GM18873 (cell line): ENCODE measurements around the gene TBC1D22A.

Experiments
- ATAC-seq: cut with Tn5 transposase; IDR thresholded peaks from one replicate; pipeline ENCODE4 v1.9.1; 2021; ENCODE audit warnings: mild to moderate bottlenecking, moderate library complexity, moderate number of reproducible peaks; ENCODE audit not compliant: unreplicated experiment, low FRiP score

The TBC1D22A gene

DNA sequence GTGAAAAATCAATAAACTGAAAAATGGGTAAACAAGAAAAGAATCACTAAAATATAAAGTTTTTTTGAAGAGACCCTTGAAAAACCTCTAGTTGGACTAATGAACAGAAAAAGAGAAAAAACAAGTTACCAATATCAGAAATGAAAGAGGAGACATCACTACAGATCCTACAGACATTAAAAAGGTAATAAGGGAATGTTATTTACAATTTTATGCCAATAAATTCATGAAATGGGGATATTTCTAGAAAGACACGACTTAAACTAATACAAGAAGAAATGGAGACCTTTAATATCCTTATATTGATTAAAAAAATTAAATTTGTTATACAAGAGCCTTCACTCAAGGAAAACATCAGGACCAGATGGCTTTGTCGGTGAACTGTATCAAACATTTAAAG lies 109.4 kb downstream of the TBC1D22A start:
- ATAC-seq = no peak

DNA sequence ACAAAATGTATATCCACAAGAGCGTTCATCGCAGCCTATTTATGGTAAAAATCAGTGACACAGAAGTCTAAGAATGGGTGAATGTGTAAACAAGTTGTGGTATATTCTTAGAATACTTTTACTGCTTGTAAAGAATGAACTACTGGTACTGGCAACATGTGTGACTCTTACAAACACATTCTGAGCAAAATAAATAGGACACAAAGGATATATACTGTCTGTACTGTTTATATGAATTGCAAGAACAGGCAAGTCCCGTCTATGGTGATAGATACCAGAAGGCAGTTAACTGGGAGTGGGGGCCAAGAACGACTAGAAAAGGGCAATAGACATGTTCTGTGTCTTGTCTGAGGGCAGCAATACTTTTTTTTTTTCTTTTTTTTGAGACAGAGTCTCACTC lies 112.6 kb downstream of the TBC1D22A start:
- ATAC-seq = no peak

DNA sequence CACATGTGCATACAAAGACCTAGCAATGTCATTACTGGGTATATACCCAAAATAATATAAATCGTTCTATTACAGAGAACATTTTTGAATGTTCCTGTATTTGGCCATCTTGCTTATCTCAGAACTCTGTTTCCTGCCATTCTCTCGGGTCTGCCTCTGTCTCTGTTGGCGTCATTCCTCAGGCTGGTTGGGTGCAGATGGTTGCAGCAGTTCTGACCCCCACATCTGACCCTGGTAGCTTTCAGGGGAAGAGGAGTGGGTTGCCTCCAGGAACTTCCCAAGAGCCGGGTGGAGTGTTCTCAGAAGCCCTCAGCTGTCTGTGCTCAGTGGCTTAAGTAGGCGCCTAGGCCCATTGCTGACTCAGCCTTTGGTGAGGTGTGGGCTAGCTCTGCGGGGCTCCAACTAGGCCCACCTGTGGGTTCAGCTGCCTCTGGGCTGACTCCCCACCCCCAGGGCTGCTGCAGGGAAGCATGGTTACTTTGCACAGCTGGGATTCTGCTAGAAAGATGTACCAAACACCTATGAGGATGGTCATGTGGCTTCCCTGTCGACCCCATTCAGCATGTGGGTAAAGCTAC lies 114.0 kb downstream of the TBC1D22A start:
- no peak for ATAC-seq

DNA sequence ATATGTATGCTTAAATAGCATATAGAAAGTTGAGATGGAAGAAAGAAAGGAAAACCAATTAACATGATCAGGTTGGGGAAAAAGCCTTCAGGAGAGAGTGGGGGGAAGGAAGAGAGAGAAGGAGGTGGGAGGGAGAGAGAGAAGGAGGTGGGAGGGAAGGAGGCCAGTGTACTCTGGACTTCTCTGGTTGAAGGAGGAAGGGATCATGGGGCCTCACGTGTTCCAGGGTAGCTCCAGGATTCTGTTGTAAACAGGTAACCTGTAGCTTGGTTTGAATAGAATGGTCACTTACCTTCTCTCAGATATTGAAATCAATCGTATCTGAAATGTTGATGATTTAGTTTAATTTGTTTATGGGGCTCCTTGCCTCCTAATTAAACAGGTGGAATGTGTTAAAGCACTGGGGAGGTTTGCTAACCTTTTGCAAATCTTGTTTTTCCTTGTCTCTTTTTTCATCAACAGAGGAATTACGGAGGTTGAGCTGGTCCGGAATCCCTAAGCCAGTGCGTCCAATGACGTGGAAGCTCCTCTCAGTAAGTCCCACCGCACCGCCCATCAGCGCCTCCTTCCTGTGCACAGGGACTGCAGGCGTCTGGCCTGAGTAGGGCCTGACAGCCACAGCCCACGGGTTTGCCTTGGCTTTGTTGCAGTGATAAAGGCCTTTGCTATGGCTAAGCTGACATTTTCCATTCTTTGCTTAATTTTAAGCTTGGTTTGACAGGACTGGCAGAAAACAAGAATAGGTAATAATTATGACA lies 115.9 kb downstream of the TBC1D22A start:
- no peak for ATAC-seq

DNA sequence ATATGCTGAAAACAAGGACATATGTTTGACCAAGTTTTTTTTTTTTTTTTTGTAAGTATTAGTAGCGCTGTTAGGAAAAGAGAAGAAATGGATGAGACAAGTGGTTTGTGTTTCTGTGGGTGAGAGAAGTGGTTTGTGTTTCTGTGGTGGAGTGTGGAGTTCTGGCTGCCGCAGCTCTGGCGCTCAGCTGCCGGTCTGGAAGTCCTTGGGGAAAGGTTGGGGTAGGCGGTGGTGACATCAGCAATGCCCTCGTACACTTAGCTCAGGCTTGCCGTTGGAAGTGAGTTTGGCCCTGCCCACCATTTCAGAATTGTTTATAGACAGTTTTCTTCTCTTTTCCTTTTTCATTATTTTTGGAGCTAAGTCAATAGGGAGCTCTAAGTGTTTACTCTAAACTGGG lies 116.6 kb downstream of the TBC1D22A start:
- no peak for ATAC-seq

DNA sequence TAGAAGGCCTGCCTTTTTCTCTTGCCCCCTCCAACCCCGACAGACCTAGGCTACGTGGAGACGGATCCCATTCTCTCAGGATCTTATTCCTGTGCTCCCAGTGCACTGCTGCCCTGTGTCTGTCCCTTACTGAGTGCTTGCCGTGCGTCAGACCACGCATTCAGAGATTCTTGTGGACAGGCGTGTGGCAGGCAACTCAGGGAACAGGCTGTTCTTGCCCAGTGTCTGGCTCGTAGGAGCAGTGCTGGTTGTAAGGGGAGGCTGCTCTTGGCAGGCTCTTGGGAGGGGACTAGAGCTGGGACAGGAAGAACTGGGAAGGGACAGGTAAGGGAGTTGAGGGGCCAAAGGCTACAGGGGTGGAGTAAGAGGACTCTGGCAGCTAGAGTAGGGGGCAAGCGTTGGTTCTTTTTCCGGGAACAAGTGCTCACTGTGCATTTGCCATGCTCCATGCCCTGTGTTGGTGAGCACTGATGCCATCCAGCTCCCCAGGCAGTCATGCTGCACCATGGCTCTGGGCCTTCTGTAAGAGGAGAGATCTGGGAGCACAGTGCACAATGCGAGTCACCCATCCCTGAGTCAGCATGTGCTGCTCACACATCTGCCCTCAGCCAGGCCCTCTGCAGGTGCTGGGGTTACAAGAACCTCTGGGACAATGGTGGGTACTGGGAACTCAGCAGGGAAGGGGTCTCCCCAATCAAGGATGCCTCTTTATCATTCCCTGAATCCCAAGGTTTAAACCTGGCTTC lies 119.1 kb downstream of the TBC1D22A start:
- no peak for ATAC-seq

DNA sequence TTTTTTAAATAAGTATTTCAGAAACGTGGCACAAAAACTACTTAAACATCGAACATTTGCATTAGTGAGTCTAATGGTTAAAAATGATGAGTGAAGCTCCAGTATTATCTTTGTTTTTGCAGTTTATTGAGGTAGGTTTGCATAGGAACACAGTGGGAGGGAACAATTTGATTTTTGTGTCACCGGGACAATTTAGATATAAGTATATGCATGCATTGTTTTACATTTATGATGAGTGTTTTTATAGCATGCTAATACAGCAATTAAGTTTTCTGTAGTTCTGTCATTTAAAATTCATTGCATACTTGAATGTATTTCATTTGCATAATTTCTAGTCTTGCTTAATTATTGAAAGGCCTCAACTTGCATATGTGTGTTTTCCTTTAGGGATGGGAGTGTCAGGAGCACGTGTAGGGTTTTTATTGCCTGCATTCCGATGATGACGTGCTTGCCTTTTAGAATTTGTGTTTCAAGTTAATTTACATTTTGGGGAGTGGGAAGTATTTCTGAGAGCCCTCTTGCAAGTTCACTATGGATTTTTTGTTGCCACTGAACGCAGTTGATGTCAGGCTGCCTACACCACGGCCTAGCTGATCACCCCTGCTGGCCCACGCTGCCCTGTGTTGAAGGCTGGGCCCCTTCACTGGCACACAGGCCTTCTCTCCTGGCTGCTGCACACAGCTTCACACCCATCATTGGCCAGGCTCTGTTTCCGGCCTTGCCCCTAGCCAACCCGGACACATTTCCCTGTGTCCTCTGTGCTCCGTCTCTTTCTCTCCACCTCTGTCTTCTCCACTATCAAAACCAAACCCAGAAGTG lies 120.9 kb downstream of the TBC1D22A start:
- no peak for ATAC-seq

DNA sequence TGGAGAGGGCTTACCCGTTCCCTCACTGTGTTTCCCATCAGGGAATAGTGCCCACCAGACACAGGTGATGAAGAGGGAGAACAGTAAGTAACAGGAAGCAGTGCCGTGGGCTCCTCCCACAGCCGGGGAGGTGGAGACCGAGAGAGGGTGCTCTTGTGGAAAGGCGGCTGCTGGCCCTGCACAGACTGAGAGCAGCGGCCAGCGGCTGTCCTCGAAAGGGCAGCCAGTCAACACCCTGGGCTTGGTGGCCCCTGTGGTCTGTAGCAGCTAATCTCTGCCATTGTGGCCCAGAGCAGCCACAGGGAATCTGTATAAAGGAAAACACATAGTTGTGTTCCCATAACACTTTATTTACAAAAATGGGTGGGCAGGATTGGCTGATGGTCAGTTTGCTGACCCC lies 121.9 kb downstream of the TBC1D22A start:
- ATAC-seq = no peak

DNA sequence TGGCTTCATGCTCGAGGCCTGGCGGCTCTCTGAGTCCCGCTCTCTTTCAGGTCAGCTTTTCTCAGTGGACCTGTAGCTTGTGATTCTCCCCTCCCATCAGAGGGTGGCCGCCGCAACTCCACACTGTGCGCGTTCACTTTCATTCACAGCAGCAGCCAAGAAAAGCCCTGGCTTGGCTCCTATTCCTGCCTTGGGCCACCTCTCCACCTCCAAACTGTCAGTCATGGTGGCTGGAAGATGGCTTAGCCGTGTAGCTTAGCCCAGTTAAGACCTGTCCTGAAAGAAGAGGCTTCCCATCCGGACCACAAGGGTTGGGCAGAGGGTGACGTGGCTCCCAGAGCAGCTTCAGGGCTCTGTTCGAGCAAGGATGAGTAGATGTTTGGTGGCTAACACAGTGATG lies 125.5 kb downstream of the TBC1D22A start:
- no peak for ATAC-seq

DNA sequence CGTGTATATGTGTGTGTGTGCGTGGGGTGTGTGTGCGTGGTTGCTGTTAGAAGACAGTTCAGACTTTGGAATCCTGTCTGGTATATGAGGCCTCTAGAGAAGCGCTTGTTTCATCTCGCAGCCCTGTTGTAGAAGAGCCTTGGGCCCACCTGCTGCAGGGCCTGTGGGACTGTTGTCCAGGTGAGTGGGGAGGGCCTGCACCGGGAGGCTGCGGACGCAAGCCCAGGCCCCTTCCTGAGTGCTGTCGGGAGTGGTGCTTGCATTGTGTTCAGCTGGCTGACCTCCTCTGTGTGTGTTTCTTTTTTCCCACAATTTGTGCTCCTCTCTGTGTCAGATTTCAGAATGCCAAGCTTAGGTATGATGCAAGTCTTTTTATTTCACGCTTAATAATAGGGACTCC lies 128.4 kb downstream of the TBC1D22A start:
- ATAC-seq = no peak

DNA sequence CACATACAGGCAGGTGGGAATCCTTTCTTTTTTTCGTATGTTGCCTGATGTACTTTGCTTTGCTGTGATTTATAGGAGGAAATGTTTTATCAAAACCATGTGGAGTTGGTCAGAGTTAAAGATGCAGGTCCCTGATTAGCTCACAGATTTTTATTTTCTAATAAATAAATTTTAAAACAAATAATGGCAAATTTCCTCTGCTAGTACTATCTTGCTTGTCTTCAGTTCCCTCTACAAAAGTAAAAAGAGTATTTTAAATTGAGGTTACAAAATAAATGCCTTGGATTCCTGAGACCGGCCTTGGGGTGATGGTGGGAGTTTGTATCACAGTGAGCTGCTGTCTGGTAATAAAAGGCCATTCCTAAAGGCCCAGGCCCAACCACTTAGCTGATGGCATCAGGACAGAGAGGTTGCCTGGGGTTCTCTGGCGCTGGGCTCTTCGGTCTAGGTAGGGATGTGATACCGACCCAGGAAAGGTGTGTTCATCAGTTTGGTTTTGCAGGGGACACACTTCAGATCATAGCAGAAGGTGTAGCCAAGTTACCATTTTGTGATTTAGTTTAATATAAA lies 129.0 kb downstream of the TBC1D22A start:
- ATAC-seq = no peak

DNA sequence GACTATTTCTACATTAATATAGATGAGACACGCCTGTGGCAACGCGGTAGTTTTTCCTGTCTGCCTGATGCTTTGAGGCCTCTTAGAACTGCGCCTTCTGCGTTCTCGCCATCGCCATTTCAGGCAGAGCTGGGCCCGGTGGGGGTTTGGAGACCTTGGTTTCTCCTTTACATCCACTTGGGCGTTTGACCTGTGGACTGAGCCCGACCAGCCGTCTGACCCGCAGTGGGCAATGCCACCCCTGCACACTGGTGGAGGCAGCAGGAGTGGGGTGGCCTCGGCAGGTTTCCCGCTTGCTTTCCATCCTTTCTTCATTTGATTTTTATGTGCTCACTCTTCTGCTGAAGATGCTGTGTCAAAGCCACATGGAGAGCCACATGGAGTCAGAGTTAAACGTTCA lies 130.4 kb downstream of the TBC1D22A start:
- ATAC-seq = no peak

DNA sequence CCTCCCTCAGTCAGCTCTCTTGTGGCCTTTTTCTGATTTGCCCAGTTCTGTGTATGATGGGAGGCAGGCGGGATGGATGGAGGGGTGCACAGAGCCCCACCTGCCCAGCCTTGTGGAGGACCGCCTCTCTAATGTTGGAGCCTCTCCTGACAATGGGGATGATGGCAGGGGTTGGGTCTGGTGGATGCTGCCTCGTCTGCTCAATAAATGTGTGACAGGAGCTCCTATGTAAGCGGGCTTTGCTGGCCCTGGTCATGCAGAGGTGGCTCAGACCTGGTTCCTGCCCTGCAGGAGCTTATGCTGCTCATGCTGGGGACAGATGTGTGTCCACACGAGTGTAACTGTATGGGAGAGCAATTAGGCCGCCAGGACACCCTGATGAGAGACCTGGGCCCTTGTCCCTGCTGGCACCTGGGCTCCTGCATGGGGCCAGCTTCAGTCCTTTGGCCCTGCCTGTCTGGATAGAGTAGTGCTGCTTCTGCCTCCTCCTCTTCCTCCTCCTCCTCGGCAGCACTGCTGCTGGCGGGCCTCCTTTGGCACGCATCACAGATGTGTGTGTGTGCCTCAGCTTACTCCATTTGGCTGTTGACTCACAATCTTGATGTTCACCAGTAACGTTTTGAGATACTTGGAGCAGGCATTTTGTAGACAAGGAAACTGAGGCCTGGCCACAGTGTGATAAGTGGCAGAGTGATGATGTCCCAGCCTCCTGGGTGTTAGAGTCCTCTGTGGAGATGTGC lies 131.0 kb downstream of the TBC1D22A start:
- no peak for ATAC-seq

DNA sequence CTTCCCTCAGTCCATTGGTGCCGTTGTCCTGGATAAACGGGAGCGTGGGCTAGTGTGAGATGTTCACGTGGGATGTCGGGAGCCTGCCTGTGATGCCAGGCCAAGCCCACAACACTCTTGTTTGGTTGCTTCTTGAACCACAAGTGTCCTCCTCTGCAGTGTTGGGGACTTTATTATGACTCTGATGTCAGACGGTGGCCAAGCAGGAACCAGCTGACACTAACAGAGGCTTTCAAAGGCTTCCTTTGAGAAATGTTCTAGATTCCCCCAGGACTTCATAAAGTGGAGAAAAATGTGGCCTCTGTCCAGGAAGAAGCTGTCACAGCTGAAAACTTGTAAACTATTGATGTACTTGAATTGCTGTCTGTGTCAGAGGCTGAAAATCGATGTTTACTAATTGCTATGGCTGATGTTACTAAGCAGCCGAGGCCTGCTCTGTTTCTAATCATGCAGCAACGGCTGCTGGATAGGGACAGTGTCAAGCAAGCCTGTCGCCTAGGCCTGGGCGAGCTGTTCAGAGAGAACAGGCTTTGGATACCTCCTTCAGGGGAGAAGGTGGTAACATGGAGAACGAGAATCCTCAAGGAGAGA lies 131.7 kb downstream of the TBC1D22A start:
- no peak for ATAC-seq

DNA sequence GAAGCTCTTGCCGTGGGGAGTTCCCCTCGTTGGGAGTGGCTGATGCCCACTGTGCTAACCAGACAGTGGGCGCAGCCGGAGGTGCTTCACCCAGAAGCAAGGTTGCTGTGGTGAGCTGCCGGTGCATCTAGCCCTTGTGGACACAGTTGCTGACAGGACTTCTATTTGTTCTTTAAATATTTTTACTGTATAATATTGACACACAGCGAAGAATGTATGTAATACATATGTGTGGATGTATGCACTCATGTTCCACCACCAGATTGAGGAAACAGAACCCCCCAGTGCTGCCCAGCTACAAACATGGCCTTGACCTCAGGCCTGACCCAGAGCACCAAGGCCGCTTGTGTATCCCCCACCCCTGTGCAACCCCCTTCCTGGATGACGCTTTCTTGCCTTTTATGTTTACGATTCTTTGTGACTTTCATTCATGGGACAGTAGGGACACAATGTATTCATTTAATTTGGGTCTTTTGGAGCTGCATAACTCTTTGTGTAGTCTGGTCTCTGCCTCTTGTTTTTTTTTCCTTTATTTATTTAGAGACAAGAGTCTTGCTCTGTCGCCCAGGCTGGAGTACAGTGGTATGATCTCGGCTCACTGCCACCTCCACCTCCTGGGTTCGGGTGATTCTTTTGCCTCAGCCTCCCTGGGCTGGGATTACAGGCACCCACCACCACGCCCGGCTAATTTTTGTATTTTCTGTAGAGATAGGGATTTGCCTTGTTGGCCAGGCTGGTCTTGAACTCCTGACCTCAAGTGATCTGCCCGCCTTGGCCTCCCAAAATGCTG lies 132.6 kb downstream of the TBC1D22A start:
- no peak for ATAC-seq

DNA sequence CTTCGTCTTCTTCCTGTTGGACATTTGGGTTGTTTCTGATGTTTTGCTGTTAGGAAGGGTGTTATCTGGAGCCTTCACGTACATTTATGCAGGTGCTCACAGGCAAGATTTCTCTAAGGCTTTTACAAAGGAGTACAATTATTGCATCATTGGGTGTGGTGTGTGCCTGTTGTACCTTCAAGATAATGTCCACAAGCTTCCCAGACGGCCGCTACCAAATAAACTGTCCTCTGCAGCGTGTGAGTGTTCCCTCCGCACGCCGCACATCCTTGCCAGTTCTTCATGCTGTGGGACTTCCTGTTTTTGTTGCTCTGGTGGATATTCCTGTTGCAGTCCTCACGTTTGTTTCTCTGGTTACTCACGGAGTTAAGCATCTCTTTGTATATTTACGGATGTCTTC lies 133.3 kb downstream of the TBC1D22A start:
- ATAC-seq = no peak

DNA sequence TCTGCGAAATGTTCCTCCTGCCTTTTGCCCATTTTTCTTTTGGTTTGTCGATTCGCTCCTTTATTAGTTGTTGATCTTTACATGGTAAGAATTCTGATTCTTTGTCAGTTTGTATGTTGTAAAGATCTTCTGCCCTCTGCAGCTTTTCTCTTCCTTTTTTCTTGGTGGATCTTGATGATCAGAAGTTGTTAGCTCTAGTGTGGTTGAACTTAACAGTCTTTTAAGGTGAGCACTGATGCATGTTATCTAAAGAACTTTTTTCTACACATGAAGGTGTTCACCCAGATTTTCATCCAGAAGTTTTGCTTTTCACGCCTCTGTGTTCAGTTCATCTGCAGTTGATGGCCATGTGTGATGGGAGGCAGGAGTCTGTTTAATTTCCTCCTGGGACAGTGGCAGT lies 133.7 kb downstream of the TBC1D22A start:
- ATAC-seq = no peak

DNA sequence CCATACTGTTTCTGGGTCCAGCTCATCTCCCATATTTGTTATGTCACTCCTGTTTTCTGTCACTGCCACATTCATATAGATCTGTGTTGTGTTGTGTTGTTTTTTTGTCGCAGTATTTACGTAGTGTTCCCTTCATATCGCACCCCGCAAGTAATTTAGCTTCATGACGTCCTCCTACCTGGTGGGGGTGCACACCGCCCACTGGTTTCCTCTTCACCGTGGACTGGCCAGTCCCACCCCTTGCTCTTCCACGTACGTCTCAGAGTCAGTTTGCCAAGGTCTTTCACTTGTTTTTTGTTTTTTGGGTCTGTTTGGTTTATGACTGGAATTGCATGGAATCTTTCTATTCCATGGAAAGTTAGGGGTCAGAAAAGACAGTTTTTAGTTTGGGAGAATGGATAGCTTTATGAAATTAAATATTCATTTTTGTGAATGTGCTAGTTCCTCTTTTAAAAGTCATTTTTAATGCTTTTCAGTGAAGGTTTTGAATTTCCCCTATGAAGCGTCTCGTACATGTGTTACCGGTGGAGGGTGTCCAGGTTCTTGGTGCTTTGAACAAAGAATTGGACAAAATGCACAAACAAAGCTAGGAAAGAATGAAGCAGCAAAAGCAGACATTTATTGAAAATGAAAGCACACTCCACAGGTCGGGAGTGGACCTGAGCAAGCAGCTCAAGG lies 134.3 kb downstream of the TBC1D22A start:
- no peak for ATAC-seq
